Stimulated activated CD8-positive, alpha-beta memory T cell treated with anti-CD3 and anti-CD28 coated beads, Interleukin-7, amount 100 ng/mL, for 48 hours (primary cell): ENCODE measurements around the gene TMEM52.
"Not testable (repeated sequence)": the region's sequence is repeated elsewhere in the genome, so short reads cannot be mapped to it uniquely, and the experiment has no call there.

Source experiments
- DNase-seq, 2 donors: peaks; one replicate each; pipeline ENCODE4 v3.0.0-alpha.2; 2020; ENCODE audit warnings: low read depth in 1 of 2; ENCODE audit errors: extremely low read depth in 1 of 2

The TMEM52 gene

GRCh38 chr1:1947493-1947892 is 28.4 kb upstream of the TMEM52 start:
- no peak for DNase-seq

DNA sequence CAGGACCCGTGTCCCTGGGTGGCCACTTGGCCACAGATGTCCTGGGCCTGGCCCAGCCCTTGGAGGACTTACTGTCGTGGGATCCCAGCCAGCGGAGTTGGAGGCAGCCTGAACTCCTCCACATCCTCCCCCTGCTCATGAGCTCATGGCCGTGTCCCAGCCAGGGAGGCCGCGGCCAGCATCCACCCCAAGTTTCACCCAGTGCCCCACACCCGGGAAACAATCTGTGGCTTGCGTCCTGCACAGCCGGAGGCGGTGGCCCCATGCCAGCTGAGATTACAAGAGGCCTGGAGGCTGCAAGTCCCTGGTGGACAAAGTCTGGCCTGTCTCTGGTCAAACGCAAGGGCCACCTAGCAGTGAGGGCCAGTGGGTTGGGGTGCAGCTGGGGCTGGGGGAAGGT is 27.5 kb upstream of the TMEM52 start:
- DNase-seq: no peak

- no peak for DNase-seq
These were observed 26.8 kb upstream of the TMEM52 start for GRCh38 chr1:1945782-1946393.

- peak in 1 of 2 donors; percentile 29 for DNase-seq
These were observed 24.9 kb upstream of the TMEM52 start for GRCh38 chr1:1943834-1944570.

DNA sequence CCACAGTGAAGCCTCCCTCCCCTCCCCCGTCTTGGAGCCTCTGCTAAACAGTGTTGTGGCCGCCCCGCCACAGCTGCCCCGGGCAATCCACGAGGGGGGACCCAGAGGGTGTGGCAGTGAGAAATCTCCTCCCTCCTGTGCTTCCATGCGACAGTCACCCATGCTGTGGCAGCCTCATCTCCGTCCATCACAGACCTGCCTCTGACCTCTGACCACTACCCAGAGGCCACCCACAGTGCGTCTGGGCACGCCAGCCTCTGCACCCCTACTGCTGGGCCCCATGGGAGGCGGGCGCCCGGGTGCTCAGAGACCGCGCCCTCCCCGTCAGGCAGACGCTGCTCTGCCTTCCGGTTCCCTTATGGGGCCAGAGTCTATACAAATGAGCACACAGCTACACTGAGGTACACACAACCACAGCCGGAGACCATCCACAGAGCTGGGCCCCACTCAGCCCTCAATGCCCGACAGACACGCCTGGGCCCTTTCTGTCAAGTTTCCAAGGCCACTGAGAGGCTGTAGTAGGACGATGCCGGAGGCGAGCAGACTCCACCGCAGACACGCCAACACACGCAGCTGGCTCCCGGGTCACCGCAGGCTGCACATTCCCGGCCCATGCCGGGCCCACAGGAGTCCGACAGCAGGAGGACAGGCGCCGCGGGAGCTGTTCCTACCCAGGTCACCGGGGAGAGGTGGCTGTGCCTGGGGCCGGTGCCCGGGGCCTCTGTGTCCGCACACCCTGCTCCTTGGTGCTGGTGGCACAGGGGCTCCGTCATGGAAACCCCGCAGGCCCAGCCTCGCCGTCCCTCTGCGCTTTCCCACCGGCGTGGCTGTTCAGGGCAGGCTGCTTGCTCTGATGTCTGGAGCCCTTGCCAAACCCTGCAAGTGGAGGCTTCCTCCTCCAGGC is 23.9 kb upstream of the TMEM52 start:
- DNase-seq: no peak

DNA sequence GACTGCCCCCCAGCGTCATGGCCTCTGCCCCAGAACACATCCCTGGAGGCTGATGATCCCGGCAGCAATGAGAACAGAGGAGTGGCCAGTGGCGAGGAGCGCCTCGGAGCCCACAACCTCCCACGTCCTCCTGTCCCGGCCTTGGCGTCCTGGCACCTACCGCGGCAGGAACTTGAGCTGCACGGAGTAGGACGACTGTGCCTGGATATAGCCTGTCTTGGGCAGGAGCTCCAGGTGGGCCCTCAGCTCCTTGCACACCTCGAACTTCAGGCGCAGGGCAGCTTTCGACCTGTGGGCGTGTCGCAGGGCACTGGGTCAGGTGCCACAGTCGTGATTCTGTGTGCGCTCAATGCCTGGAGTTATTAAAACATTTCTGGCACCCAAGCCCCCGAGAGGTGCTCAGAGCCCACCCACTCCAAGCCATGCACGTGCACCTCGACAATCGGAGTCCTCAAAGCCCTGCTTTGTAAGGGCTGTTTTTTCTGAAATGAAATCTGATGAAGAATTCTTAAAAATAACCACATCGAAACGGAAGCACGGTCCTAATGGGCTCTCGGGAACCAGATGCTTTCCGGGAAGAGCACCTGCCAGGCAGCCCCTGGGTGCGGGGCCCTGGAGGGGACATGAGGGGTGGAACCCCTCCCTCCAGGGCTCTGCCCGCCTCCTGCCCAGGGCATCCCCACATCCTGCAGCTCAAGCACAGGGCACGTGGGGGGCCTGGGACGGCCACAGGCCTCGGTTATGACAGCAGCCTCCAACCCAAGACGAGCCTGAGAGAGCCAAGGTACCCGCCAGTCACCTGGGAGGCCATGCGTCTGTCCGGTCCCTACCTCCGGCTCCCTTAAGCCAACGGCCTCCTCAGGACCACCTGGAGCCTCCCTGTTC is 23.0 kb upstream of the TMEM52 start:
- DNase-seq: no peak

DNA sequence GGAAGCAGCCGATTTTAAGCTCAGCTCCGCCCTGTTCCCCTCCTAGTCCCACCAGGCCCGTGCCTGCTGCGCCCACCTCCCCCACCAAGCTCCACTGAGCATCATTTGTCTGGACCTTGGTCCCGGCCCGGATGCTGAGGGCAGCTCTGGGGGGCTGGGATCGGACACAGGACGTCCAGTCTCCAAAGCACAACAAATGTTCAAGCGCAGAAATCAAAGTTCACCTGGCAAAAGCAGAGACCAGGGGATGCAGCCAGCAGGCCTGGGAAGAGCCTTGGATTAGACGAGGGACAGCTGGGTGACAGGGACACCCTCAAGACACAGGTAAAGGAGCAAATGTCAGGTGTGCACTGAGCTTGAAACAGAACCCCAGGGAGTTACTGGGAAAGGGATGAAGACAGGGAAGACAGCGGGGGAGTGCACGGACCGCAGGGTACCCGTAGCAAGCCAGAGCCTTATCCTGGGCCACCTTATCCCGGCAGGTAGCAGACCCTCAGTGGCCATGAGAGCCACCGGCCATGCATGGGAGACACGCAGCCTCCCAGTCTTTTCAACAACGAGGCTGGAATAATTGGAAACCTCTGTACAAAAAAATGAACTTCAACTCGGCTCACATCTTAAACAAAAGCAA is 22.2 kb upstream of the TMEM52 start:
- no peak for DNase-seq

GRCh38 chr1:1940123-1940425 is 21.0 kb upstream of the TMEM52 start:
- DNase-seq: no peak

DNA sequence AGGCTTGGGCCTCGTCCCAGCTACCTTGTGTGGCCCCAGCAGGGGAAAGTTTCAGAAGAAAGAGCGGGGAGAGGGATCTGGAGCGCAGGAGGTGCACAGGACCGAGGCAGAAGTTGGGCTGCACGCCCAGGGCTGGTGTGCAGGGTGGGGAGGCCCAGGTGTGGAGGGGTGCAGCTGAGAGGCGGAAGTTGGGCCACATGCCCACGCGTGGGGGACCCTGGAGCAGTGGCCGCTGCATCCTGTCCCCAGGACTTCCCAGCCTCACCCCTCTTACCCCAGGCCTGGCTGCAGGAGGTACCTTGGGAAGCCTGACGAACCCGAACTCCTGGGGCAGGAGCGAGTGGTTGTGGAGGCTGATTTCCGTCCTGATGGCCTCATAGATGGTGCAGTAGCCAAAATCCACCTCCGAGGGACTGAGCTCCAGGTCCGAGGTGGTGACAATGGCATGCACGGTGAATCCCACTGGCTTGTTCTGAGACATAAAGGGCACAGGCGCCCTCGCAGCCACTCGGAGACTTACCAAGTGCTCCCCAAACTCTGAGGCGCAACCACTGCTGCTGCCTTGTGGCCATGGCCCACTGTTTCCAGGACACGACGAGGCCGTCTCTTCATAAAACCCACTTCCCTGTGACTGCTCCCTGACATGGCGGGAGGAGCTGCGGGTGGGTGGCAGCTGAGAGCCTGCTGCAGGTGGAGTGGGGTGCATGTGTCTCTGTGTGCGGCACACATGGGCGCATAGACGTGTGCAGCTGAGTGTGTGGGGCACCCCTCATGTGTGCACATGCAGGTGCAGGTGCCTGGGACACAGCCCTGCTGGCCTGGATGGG is 20.4 kb upstream of the TMEM52 start:
- DNase-seq: no peak

GRCh38 chr1:1938613-1939295 is 19.7 kb upstream of the TMEM52 start:
- no peak for DNase-seq

GRCh38 chr1:1938276-1938573 is 19.1 kb upstream of the TMEM52 start:
- no peak for DNase-seq

GRCh38 chr1:1937549-1938275 is 18.6 kb upstream of the TMEM52 start:
- no peak for DNase-seq

DNA sequence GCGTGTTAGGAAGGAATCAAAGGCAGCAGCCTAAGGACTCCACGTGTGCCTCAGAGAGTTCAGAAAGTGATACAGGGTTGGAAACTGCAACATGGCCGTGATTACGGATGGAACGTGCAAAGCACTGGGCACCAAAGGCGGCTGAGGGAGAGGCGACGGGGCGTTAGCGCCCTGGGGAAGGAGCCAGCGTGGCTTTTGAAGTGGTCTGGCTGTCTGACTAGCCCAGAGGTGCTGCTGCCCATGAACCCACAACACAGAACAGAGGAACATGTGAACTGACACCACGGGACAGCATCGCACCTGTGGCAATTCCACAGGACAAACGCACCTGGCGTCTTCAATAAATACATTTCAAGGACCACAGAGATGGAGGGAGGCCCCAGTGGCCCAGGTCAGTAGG is 18.0 kb upstream of the TMEM52 start:
- DNase-seq: no peak

- DNase-seq: not testable (repeated sequence)
These were observed 15.8 kb upstream of the TMEM52 start for GRCh38 chr1:1934848-1935247.

- DNase-seq: no peak
These were observed 10.8 kb upstream of the TMEM52 start for GRCh38 chr1:1929639-1930545.

- no peak for DNase-seq
These were observed 10.1 kb upstream of the TMEM52 start for GRCh38 chr1:1929102-1929638.
